GM19193 (cell line): ENCODE measurements around the gene MID2.

Experiments used
- POLR2A ChIP-seq: IDR thresholded peaks from 4 replicates; pipeline ENCODE4 v1.6.1; 2011; ENCODE audit not compliant: insufficient read depth, insufficient read length; ENCODE audit errors: extremely low read depth

MID2 gene

DNA sequence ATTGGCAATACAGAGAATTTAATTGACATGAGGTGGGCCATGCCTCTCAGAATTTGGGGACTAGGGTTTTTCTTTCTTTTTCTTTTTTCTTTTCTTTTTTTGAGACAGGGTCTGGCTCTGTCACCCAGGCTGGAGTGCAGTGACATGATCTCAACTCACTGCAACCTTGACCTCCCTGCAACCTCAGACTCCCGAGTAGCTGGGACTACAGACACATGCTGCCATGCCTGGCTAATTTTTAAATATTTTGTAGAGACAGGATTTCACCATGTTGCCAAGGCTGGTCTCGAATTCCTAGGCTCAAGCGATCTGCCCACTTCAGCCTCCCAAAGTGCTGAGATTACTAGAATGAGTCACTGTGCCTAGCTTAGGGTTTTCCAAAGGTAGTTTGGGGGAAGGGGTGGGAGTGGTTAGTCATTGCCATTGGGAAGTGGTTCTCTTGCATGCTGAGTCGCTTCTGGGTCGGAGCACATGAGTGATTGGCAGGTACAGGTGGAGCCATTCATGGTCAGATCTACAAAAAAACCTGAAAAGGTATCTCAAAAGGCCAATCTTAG is 54.5 kb downstream of the MID2 start:
- TF ChIP-seq POLR2A = no peak

DNA sequence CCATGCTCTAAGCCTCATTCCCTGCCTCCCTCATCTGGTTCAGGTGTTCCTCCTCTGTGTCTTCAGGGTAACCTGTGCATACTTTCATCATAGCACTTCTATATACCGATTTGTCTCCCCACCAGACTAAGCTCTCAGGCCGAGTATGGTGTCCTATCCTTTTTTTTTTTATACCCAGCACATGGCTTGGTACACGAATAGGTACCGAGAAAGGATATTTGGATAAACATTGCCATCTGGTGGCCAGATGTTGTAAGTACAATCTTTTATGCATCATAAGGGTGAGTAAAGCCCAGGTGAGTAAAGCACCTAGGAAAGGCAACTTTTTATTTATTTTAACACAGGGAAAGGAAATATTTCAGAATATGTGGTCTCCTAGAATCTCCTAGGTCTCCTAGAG is 68.4 kb downstream of the MID2 start:
- TF ChIP-seq POLR2A = no peak

DNA sequence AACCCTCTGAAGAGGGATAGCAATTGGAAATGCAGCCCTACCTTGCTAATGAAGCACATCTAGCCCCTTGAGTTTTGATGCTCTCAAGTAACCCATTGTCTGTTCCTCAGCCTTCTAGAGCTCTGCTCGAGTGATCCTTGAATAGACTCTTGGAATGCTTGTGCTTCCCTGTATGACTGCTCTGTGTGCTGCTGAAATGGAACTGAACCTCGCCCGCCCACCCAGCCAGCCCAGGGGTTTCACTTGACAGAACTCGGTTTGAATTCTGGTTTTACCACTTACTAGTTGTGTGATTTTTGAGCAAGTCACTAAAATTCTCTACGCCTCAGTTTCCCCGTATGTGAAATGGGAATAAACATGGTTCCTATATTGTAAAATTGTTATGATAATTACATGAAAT is 77.1 kb downstream of the MID2 start:
- no peak for TF ChIP-seq POLR2A

DNA sequence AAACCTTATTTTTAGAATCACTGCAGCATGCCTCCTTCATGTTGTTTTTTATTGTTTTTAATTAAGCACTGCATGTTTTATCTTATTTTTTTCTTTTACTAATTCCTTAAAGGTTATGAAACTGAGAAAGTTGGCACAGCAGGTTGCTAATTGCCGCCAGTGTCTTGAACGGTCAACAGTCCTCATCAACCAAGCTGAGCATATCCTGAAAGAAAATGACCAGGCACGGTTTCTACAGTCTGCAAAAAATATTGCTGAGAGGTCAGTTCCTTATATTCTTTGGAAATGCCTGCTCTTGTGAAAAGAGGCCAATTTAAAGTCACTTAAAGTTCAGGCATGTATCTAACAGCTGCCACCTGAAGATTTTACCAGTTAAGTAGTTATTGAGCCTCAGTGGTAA is 79.7 kb downstream of the MID2 start:
- TF ChIP-seq POLR2A = no peak

DNA sequence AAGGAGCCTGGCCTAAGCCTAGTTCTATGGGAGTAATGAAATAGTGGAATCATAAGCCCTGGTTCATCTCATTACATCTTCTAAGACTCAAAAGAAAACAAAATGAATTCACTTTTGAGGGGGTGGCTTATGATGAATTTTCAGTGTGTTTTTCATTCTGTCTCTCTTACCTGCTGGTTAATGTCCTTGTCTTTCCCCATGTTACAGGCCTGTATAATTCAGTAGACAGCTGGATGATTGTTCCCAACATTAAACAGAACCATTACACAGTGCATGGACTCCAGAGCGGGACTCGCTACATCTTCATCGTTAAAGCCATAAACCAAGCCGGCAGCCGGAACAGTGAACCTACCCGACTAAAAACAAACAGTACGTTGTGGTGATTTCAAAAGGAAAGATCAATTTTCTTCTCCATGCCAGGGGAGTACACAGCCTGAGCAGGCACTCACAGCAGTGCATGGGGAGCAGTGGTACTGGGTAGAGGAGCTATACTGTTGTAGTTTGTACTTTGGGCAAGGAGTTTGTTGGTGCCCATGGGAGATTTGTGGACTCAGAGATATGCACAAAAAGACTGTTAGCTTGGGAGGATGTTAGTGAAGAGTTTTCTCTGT is 98.6 kb downstream of the MID2 start:
- no peak for TF ChIP-seq POLR2A

DNA sequence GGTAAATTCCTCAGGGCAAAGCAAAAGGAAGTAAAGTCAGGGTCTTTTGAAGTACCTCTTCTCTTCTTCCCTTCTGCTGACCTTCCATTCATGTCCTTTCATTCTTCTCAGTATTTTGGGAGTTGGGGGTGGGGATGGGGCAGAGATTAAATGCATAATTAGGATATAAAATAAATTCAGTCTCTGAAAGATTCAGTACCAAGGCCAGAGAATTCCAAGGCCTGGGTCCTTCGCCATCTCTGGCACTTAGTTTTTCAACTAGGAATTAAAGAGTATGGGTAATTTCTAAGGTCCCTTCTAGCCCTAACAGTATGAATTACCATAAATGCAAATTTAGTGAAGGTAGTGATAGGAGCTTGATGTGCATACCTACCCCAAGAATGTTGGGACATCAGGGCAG is 108.6 kb downstream of the MID2 start:
- TF ChIP-seq POLR2A = no peak

DNA sequence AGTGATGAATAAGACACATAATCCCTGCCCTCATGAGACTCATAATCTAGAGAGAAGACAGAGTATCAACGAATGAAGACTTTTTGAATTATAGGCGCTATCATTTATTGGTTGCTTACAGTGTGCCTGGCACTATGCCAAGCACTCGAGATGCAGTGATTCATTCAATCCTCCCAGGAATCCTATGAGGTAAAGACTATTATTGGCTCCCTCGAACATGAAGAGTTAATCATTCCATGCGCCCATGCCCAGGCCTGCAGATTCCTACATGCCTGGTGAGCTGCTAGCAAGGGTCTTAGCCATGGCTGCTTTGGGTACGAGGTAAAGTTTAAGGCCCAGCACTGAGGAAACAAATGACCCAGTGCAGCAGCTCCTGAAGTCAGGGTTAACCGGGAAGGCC is 109.5 kb downstream of the MID2 start:
- TF ChIP-seq POLR2A = no peak

DNA sequence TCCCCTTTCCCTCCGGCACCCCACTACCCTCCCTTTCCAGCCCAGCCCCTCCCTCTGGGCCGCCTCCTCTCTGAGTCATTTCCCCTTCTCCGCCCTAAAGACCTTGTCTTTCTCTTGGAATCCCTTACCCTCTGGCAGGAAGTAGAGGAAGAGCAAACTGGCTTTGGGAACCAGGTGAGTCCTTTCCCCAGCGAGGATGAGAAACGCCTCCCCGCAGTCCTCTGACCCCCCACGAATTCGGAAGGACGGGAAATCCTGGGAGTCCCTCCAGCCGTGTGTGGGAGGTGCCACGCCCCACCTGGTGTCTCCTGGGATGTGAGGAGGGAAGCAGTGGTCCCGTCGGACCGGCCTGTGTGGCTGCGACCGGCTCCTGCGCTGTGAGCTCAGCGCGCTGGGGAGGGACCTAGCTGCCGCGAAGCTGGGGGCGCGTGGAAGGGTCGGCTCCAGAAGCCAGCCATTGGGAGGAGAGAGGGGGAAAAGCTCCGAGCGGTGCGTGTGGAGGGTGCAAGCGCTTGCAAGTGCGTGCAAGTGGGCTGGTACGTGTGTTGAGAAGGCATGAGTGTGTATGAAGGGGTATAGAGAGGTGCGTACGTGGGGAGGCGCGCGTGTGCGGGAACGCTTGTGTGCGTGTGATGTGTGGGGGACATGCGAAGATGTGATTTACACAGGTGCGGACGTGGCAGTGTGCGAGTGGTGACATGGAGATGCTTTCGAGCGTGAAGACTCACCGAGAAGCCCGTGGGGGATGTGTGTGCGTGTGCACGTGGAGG is 110.2 kb downstream of the MID2 start:
- TF ChIP-seq POLR2A = no peak

DNA sequence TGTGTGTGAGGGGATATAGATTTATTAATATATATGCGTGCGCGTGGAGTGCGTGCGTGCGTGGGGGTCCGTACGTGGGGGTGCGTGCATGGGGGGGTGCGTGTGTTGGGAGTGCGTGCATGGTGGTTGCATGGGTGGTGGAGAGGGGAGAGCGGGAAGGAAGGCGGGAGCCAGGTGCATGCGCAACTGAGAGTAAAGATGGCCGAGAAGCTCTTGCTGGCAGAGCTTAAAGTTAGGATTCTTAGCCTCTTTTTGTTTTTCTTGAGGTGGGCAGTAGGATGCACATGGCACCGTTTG is 110.7 kb downstream of the MID2 start:
- TF ChIP-seq POLR2A = no peak

DNA sequence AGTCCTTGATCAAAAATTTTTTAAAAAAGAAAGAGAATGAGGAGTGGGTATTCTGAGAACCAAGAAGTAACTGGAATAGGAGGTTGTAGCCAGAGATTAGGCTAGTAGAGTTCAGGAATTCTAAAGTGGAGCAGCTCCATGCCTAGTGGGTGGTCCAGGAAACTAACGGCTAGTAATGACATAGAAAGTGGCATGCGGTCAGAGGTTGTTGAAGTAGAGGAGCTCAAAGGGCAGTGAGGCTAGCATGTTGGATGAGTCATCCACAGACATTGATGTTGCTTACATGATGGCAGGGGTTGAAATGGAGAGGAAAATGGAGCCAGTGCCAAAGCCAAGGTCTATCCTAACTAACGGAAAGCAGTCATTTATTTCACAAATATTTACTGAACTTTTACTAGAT is 114.4 kb downstream of the MID2 start:
- no peak for TF ChIP-seq POLR2A

DNA sequence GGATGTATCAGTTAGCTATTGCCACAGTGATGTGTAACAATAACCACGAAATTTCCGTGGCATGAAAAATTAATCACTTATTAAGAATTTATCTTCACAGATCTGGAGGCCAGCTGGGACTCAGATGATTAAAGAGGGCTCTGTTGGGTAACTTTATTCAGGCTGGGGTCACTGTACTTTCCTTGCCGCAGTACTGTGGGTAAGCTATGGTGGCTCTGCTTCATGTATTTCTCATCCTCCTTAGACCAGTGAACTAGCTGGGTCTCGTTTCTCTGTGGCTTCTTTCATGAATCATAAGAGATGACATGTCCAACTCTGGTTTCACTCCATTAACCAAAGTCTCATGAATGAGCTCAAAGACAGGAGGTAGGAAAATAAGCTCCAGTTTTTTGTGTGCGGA is 143.0 kb downstream of the MID2 start:
- no peak for TF ChIP-seq POLR2A

DNA sequence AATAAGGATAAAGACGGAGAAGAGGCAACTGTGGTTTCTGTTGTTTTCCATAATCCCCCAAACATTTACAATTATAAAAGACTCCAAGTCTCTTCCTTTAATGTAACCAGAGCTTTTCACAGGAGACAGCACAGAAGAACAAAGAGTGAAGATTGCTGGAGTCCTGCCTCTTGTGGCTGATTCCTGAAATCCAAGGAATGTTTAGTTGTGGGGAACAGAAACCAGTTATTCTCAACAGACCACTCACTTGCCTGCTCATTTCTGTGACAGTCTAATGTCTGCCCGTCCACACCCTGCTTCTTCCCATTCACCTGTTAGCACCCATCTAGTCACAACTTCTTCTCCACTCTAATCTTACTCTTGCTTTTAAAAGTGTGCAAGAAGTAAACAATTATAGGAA is 144.4 kb downstream of the MID2 start:
- no peak for TF ChIP-seq POLR2A

DNA sequence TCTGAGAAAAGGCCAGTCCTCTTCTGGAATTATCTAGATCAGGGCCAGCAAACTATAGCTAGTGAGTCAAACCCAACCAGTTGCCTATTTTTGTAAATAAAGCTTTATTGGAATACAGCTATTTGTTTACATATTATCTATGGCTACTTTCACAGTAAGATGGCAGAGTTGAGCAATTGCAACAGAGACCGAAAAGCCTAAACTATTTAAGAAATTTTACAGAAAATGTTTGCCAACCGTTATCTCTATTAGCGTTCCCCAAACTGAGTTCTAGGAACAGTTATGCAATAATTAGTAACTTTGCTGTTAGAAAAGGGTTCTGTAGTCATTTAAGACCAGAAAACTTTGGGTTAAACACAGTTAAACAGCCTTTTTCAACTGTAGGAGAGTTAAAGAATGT is 146.0 kb downstream of the MID2 start:
- no peak for TF ChIP-seq POLR2A
